HG02885 (cell line): ENCODE results near the gene SLC49A3.
A peak's percentile ranks its signal among the peaks of the same experiment; 100 is the strongest.

Experiments
- ATAC-seq: cut with Tn5 transposase; IDR thresholded peaks from one replicate; pipeline ENCODE4 v1.9.1; 2021; ENCODE audit warnings: mild to moderate bottlenecking; ENCODE audit not compliant: unreplicated experiment, poor library complexity

The SLC49A3 gene

GRCh38 chr4:682490-683172 is 6.3 kb downstream of the SLC49A3 start:
- no peak for ATAC-seq

GRCh38 chr4:681736-682451 is 7.1 kb downstream of the SLC49A3 start:
- no peak for ATAC-seq

- peak; percentile 31 for ATAC-seq
Measured at GRCh38 chr4:680928-681645, 7.9 kb downstream of the SLC49A3 start.

- ATAC-seq = peak; percentile 37
Measured at GRCh38 chr4:680551-680927, 8.4 kb downstream of the SLC49A3 start.

- ATAC-seq = no peak
Measured at GRCh38 chr4:680091-680490, 8.9 kb downstream of the SLC49A3 start.

GRCh38 chr4:679629-680028 is 9.3 kb downstream of the SLC49A3 start:
- ATAC-seq = no peak

GRCh38 chr4:679104-679481 is 9.9 kb downstream of the SLC49A3 start:
- ATAC-seq = no peak

- ATAC-seq = no peak
Measured at GRCh38 chr4:678331-679103, 10.4 kb downstream of the SLC49A3 start.

- peak; percentile 28 for ATAC-seq
Measured at GRCh38 chr4:677431-678293, 11.3 kb downstream of the SLC49A3 start.

GRCh38 chr4:676871-677235 is 12.1 kb downstream of the SLC49A3 start:
- no peak for ATAC-seq

- peak; percentile 21 for ATAC-seq
Measured at GRCh38 chr4:675980-676870, 12.7 kb downstream of the SLC49A3 start.

GRCh38 chr4:675036-675882 is 13.7 kb downstream of the SLC49A3 start:
- ATAC-seq = peak; percentile 3

- ATAC-seq = peak; percentile 74
Measured at GRCh38 chr4:674172-675035, 14.5 kb downstream of the SLC49A3 start, which contains the start of the genes ATP5ME and MYL5. TSS of gene ATP5ME (minus strand) at chr4:674276. CDS start at chr4:674247, 29 bp downstream. TSS of gene MYL5 (plus strand) at chr4:674542. CDS start at chr4:678027, 3,485 bp downstream.

- no peak for ATAC-seq
Measured at GRCh38 chr4:673349-674091, 15.4 kb downstream of the SLC49A3 start.

- no peak for ATAC-seq
Measured at GRCh38 chr4:671769-672168, 17.2 kb downstream of the SLC49A3 start.
